ENCODE results near the gene MYBPC1. TPM values are rescaled to one million over a fixed set of nuclear protein-coding genes. Genes with fewer than 3 reads are reported as not detected.

The MYBPC1 gene, protein sequence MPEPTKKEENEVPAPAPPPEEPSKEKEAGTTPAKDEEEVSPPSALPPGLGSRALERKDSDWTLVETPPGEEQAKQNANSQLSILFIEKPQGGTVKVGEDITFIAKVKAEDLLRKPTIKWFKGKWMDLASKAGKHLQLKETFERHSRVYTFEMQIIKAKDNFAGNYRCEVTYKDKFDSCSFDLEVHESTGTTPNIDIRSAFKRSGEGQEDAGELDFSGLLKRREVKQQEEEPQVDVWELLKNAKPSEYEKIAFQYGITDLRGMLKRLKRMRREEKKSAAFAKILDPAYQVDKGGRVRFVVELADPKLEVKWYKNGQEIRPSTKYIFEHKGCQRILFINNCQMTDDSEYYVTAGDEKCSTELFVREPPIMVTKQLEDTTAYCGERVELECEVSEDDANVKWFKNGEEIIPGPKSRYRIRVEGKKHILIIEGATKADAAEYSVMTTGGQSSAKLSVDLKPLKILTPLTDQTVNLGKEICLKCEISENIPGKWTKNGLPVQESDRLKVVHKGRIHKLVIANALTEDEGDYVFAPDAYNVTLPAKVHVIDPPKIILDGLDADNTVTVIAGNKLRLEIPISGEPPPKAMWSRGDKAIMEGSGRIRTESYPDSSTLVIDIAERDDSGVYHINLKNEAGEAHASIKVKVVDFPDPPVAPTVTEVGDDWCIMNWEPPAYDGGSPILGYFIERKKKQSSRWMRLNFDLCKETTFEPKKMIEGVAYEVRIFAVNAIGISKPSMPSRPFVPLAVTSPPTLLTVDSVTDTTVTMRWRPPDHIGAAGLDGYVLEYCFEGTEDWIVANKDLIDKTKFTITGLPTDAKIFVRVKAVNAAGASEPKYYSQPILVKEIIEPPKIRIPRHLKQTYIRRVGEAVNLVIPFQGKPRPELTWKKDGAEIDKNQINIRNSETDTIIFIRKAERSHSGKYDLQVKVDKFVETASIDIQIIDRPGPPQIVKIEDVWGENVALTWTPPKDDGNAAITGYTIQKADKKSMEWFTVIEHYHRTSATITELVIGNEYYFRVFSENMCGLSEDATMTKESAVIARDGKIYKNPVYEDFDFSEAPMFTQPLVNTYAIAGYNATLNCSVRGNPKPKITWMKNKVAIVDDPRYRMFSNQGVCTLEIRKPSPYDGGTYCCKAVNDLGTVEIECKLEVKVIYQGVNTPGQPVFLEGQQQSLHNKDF
- 1,000 to 10,000 TPM; 4,088 to 7,509 (median 4,961) TPM for total RNA-seq
- 1,000 to 10,000 TPM; 1,084 to 2,883 (median 2,460) TPM for polyA plus RNA-seq
- long read RNA-seq, donor 1, transcript MYBPC1-207 (30 exons, 3,569 nt) = minor isoform, 481 of 12,651 reads
- long read RNA-seq, donor 1, transcript MYBPC1-202 (31 exons, 3,871 nt) = minor isoform, 1,729 of 12,651 reads
- long read RNA-seq, donor 1, transcript MYBPC1-223 (29 exons, 3,777 nt) = major isoform, 4,528 of 12,651 reads
- long read RNA-seq, donor 1, transcript MYBPC1-201 (32 exons, 3,899 nt) = minor isoform, 3,511 of 12,651 reads
- long read RNA-seq, donor 1, partial matches to known transcripts = 1,324 of 12,651 reads
- long read RNA-seq, donor 1, other reads (novel, unspliced or antisense) = 1,061 of 12,651 reads
- long read RNA-seq, donor 2, full-length matches to known transcripts = 11,173 of 13,969 reads
- long read RNA-seq, donor 2, partial matches to known transcripts = 1,647 of 13,969 reads
- long read RNA-seq, donor 2, other reads (novel, unspliced or antisense) = 1,149 of 13,969 reads

GRCh38 chr12:101594700-101595099, at the start of gene MYBPC1:
Gene MYBPC1, plus strand, starts transcription at chr12:101594971. Its CDS starts 100 bp downstream, at chr12:101595071.
- peak; percentile 85 to 91 (median 90) for ATAC-seq
- peak within 1 kb of the TSS; percentile 65 for H3K4me3 ChIP-seq
- H3K9me3 ChIP-seq = no peaks in the 10 kb centered on the region
- no peaks in the 10 kb centered on the region for H3K27me3 ChIP-seq (ENCODE audit: insufficient read depth in 3 of 3, low read length in 2 of 3)
- peak in 1 of 2 donors; percentile 83 for DNase-seq
- H3K36me3 ChIP-seq (ENCODE audit: insufficient read depth in 1 of 2, low read depth in 1 of 2) = peaks cover 0 to 3% of the 10 kb centered on the region in 2 donors
- 6 to 17% (median 8%) methylated on average over 6 of the region's 6 CpGs for WGBS, 3 donors
- intact Hi-C loops (cut with DNase I) = no loop called here
- H3K4me1 ChIP-seq = peaks cover 24% of the 10 kb centered on the region
- H3K27ac ChIP-seq = peak within 1 kb of the TSS; percentile 88
- peak; percentile 62 for TF ChIP-seq CTCF (IDR thresholded peaks at IDR 0.05)

DNA sequence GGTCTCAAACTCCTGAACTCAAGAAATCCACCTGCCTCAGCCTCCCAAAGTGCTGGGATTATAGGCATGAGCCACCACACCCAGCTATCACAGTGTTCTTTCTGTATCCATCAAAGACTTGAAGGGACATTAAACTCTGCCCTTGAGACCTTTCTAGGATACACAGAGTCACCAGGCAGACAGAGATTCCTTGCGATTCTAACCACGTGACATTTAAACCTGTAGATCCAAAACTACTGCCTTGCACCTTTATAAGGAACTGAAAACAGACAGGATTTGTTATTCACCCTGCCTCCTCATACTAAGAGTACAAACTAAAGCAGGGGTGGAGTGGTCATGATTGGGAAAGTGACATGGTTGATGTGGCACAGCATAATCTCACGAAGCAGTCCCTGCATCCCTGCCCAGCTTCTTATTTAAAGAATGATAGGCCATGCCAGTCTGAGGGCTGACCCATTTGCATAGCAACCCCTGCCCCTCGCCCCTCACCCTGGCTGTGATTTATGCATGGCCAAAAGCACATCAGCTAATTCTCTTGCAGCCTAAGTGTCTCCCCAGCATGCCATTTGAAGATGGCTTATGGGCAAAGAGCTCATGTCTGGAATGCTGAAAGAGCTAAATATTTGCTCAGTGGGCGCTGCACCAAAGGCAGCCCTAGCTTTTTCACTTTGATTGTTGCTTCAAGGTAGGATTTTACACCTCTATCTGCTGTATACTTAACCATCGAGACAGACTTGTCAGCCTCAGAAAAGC, 43.2 kb upstream of the MYBPC1 start:
- ATAC-seq (peak in 3 of 4 donors; percentile 32 to 59 (median 55)), DNase-seq (no peak)
- intact Hi-C loops (cut with DNase I) = no loop called here
- peaks cover 22% of the 10 kb centered on the region for H3K4me1 ChIP-seq
- no peaks in the 10 kb centered on the region for H3K36me3 ChIP-seq (ENCODE audit: insufficient read depth in 1 of 2, low read depth in 1 of 2)
- H3K27ac ChIP-seq = peak overlapping the region; percentile 88
- H3K9me3 ChIP-seq = no peaks in the 10 kb centered on the region
- WGBS, 3 donors = 28 to 44% (median 38%) methylated on average over 6 of the region's 6 CpGs
- no peak for TF ChIP-seq CTCF (IDR thresholded peaks at IDR 0.05)
- no peaks in the 10 kb centered on the region for H3K27me3 ChIP-seq (ENCODE audit: insufficient read depth in 3 of 3, low read length in 2 of 3)
- H3K4me3 ChIP-seq = no peak overlapping the region

GRCh38 chr12:101552277-101552676, 42.5 kb upstream of the MYBPC1 start:
- ATAC-seq (peak; percentile 97 to 99 (median 98)), DNase-seq (peak; percentile 65 to 79)
- peak overlapping the region; percentile 88 for H3K27ac ChIP-seq
- intact Hi-C loops (cut with DNase I) = no loop called here
- no peak for TF ChIP-seq CTCF (IDR thresholded peaks at IDR 0.05)
- no peaks in the 10 kb centered on the region for H3K36me3 ChIP-seq (ENCODE audit: insufficient read depth in 1 of 2, low read depth in 1 of 2)
- H3K9me3 ChIP-seq = no peaks in the 10 kb centered on the region
- H3K4me3 ChIP-seq = peak overlapping the region; percentile 25
- H3K27me3 ChIP-seq (ENCODE audit: insufficient read depth in 3 of 3, low read length in 2 of 3) = no peaks in the 10 kb centered on the region
- H3K4me1 ChIP-seq = peaks cover 22% of the 10 kb centered on the region
- 7 to 21% (median 20%) methylated on average over 4 of the region's 4 CpGs for WGBS, 3 donors
